Activated T-helper 2 cell treated with anti-CD3 and anti-CD28 coated beads, Interferon-gamma antibody, Interleukin-2, Interleukin-4, amounts not matched to agents 10 μg/mL and 5 μg/mL and 100 μg/mL, durations not matched to agents 14 hours and 24 hours and 36 hours (primary cell): Measurements from ENCODE around the gene ANOS1. TPM values are rescaled to one million over a fixed set of nuclear protein-coding genes. Genes with fewer than 3 reads are reported as not detected.

ENCODE experiments used
- DNase-seq: peaks from one replicate; pipeline ENCODE4 v3.0.0; 2021; ENCODE audit warnings: low spot score
- H3K27ac Mint-ChIP-seq: one replicate; pipeline ENCODE4 v1.8.0; 2021; ENCODE audit warnings: mixed read lengths
- H3K27me3 Mint-ChIP-seq: one replicate; pipeline ENCODE4 v1.8.0; 2021; ENCODE audit warnings: low read depth, mixed read lengths
- H3K36me3 Mint-ChIP-seq: one replicate; pipeline ENCODE4 v1.8.0; 2021; ENCODE audit warnings: low read depth, mixed read lengths
- H3K4me1 Mint-ChIP-seq: one replicate; pipeline ENCODE4 v1.8.0; 2021; ENCODE audit warnings: low read depth, mixed read lengths
- H3K4me3 Mint-ChIP-seq: one replicate; pipeline ENCODE4 v1.8.0; 2021; ENCODE audit warnings: low read depth, mild to moderate bottlenecking, moderate library complexity, mixed read lengths
- H3K9me3 Mint-ChIP-seq: one replicate; pipeline ENCODE4 v1.8.0; 2021; ENCODE audit warnings: mixed read lengths
- intact Hi-C: fragments of 100-400 bp; cut with micrococcal nuclease; formaldehyde crosslinking; loops from one replicate; pipeline ENCODE4 v1.15.1; 2023
- total RNA-seq: library from RNA; stranded (reverse); gene quantifications from 2 replicates; pipeline ENCODE4 v1.2.3, GENCODE V29; 2022

ANOS1 gene
- total RNA-seq, 1 donor from 2014 or later = not detected

DNA sequence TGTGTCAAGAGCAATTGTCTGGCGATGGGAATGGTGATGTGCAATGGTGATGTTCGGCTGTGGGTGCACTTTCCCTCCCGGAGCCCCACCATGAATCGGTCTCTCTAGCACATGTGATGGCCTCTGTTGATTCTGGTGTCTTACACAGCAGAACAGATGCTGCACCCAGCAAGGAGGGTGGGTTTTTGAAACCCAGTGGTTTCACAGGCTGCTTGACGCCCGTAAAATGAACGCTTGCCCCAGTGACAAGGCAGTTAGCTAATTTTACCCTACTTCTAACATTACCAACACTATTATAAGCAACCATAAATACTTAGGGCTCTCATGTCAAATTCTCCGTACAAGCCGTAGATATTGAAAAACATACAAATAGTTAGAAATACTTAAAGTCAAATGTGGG, 5.9 kb upstream of the ANOS1 start:
- DNase-seq = no peak
- Mint-ChIP-seq H3K36me3 (no peaks in the 10 kb centered on the region), H3K27ac (no peak overlapping the region), H3K9me3 (no peaks in the 10 kb centered on the region), H3K4me3 (no peak overlapping the region), H3K27me3 (peaks cover 7% of the 10 kb centered on the region), H3K4me1 (no peaks in the 10 kb centered on the region)
- intact Hi-C loops = no loop called here

DNA sequence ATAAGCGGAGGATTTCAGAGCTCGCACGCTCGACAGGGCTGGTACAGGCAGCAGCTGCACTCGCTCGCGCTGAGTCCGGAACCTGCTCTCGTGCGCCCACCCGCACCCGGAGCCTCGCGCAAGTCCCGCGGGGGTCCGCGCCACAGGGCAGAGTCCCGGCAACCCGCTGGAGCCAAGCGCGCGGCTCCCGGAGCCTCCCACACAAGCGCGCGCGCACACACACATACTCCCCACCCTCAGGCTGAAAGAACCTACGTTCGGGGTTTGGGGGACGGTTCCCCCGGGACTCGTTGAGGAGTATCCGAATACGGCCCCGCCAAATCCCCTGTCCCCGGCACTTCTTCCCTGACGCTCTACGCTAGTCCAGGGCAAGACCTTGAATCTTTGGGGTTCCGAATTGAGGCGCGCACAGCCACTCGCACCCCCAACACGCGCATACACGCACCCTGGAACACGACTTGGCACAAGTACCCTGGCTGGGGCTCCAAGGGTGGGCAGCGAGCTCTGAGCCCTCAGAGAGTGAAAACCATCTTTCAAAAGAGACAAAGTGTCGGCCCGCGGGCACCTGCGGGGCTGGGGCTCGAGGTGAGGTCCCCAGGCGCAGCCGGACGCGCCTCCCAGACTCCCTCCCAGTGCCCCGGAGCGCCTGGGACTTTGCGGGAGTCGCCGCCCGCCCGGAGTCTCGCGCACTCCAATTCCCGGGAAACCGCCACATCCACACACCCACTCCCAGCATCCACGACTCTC, 952 bp downstream of the ANOS1 start:
- no peak overlapping the region for H3K4me3 Mint-ChIP-seq
- intact Hi-C loops = no loop called here

DNA sequence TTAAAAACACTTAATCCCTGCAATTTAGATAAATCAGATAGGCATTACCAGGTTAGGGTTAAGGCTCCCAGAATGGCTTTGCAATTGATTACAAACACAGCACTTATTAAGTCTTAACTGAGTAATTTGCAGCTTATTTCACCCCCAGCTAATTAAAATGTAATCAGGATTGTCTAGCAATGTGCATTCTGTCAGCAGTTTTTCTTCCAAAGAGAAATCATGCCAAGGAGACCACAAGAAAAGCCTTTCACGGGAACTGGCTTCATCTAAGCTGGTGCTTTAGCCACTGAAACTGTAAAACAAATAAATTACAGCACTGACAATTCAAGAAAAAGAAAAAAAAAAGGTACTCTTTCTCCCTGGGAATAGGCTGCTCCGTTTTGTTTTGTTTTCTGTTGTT, 2.1 kb downstream of the ANOS1 start:
- peaks cover 30% of the 10 kb centered on the region for H3K27me3 Mint-ChIP-seq
- H3K4me1 Mint-ChIP-seq = no peaks in the 10 kb centered on the region
- no peak overlapping the region for H3K27ac Mint-ChIP-seq
- H3K36me3 Mint-ChIP-seq = no peaks in the 10 kb centered on the region
- no peak for DNase-seq
- intact Hi-C loops = no loop called here
- no peak overlapping the region for H3K4me3 Mint-ChIP-seq
- no peaks in the 10 kb centered on the region for H3K9me3 Mint-ChIP-seq

More for the DNA sequence above, 952 bp downstream of the ANOS1 start:
- no peak for DNase-seq
- no peaks in the 10 kb centered on the region for H3K36me3 Mint-ChIP-seq
- no peaks in the 10 kb centered on the region for H3K4me1 Mint-ChIP-seq
- H3K9me3 Mint-ChIP-seq = no peaks in the 10 kb centered on the region
- no peak overlapping the region for H3K27ac Mint-ChIP-seq
- H3K27me3 Mint-ChIP-seq = peaks cover 30% of the 10 kb centered on the region

DNA sequence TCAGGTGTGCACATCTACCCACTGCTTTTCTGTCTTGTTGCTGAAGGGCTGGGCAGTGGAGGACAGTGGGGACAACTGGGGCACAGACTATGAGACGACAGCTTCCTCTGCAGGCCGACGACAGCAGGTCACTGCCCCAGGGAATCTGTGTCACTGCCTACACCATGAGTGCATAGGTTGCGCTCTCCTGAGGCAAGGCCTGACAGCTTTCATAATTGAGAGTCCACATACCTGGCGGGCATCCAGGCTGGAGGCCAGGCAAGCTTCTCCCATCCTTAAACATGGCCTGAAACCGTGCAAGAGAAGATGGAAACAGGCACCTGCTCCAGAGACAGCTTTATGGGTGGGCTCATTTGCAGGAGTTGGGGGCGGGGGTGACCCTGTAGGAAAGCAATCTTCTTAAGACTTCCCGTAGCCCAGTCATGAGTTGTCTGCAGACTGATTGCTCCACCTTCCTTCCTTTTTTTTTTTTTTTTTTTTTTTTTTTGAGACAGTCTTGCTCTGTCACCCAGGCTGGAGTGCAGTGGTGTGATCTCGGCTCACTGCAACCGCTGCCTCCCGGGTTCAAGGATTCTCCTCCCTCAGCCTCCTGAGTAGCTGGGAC, 2.9 kb downstream of the ANOS1 start:
- Mint-ChIP-seq H3K4me3 (no peak overlapping the region), H3K36me3 (no peaks in the 10 kb centered on the region), H3K27me3 (peaks cover 30% of the 10 kb centered on the region), H3K4me1 (no peaks in the 10 kb centered on the region), H3K9me3 (no peaks in the 10 kb centered on the region), H3K27ac (no peak overlapping the region)
- intact Hi-C loops = no loop called here
- DNase-seq = no peak

DNA sequence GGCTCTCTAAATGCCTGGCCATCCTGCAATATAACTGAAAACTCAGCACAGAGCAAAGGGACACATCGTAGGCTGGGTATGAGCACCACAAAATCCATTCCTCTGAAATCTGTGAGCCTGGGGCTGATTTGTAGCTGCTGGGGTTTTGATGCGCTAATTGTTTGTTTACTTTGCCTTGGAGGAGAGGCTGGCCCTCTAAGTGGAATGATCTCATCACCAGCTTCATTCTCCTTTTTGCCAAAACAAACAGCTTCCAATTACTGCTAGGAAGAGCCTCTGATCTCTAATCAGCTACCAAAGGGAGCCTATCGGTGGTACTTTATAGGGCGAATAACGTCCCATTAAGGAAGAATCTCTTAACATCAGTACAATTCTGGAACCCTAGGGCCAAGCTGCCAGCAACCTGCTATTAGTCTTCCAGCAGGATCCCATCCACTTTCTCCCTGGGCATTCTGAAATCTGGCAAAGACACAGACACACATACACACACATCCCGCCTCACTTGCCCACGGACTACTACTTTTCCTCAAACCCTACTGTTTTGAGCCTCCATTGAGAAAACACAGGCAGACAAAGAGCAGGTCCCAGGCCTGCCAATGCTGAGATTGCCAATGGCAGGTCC, 5.8 kb downstream of the ANOS1 start:
- H3K4me3 Mint-ChIP-seq = no peak overlapping the region
- H3K27me3 Mint-ChIP-seq = peaks cover 20% of the 10 kb centered on the region
- no peaks in the 10 kb centered on the region for H3K36me3 Mint-ChIP-seq
- DNase-seq = no peak
- intact Hi-C loops = no loop called here
- H3K27ac Mint-ChIP-seq = no peak overlapping the region
- H3K9me3 Mint-ChIP-seq = no peaks in the 10 kb centered on the region
- H3K4me1 Mint-ChIP-seq = no peaks in the 10 kb centered on the region

DNA sequence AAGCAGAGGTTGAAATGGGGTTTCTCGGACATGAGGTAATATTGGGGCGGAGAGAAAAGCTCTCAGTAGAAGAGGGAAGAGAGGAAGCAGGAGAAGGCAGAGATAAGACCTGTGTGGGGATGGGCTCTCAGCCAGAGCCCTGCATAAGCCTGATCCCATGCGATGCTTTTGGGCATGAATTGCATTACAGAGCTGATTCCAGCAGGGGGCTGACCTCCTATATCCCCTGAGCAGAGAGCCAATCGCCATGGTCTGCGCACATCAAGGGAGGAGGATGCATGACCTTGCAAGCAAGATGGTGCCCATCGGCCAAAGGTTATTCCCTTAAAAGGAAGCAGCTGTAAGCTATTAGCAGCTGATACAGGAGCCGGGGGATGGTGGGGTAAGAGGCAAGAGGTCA, 7.6 kb downstream of the ANOS1 start:
- Mint-ChIP-seq H3K9me3 (no peaks in the 10 kb centered on the region), H3K36me3 (no peaks in the 10 kb centered on the region), H3K4me3 (no peak overlapping the region), H3K4me1 (no peaks in the 10 kb centered on the region), H3K27me3 (peaks cover 11% of the 10 kb centered on the region), H3K27ac (no peak overlapping the region)
- intact Hi-C loops = no loop called here
- no peak for DNase-seq

DNA sequence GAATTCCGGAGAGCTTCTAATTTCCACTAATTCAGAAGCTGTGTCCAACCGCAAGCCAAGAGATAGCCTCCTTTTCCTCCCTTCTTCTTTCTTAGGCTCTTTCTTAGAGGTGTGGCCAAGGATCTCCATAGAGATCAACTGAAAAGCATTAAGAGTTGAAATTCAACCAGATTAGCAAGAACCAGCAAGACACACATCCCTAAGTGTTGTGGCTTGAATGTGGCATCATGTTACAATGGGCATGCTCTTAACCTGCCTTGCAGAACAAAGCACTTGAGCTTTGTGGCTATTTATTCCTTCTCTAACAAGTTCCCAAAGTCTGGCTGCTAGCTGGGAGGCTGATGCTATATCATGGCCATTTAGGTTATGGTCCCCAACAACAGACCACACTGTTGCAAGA, 10.4 kb downstream of the ANOS1 start:
- no peak overlapping the region for H3K4me3 Mint-ChIP-seq

DNA sequence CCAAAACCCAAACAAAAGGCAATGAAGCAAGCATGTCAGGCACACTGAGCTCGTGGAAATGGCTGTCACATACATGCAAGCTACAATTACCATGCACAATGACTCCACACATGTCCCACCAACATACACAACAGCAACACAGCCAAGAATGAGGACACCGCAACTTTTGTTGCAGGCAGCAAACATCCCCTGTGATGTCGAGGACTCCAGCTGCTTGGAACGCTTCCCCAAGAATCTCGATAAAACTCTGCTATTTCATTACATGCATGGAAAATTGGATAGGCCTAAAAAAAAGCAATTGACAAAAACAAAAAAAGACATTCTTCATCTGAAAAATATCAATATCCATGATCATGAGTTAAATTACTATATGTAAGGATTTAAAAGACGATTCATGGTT, 11.8 kb downstream of the ANOS1 start:
- no peaks in the 10 kb centered on the region for H3K4me1 Mint-ChIP-seq
- H3K36me3 Mint-ChIP-seq = no peaks in the 10 kb centered on the region
- H3K27ac Mint-ChIP-seq = no peak overlapping the region
- H3K4me3 Mint-ChIP-seq = no peak overlapping the region
- DNase-seq = no peak
- no peaks in the 10 kb centered on the region for H3K27me3 Mint-ChIP-seq
- intact Hi-C loops = no loop called here
- H3K9me3 Mint-ChIP-seq = no peaks in the 10 kb centered on the region

More for the DNA sequence above, 10.4 kb downstream of the ANOS1 start:
- no peaks in the 10 kb centered on the region for H3K36me3 Mint-ChIP-seq
- H3K27ac Mint-ChIP-seq = no peak overlapping the region
- intact Hi-C loops = no loop called here
- peaks cover 3% of the 10 kb centered on the region for H3K27me3 Mint-ChIP-seq
- no peak for DNase-seq
- H3K9me3 Mint-ChIP-seq = no peaks in the 10 kb centered on the region
- no peaks in the 10 kb centered on the region for H3K4me1 Mint-ChIP-seq

DNA sequence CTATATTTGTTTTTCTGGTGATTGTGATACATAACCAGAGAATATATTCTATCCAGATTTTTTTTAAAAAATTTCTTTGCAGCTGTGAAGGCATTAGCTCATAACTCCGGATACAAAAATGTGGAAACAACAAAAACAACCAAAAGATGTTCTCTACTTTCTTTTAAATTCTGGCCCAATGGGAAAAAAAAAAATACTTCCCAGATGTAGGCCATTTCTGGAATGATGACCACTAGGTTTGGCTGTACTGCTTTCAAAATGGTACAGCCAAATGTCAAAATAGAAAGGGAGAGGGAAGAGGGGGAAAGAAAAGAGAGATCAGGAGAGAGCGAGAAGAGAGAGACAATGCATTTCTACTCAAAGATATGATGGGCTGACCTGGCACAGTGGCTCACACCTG, 14.6 kb downstream of the ANOS1 start:
- Mint-ChIP-seq H3K9me3 (no peaks in the 10 kb centered on the region), H3K27me3 (no peaks in the 10 kb centered on the region), H3K4me3 (no peak overlapping the region), H3K36me3 (no peaks in the 10 kb centered on the region), H3K4me1 (no peaks in the 10 kb centered on the region), H3K27ac (no peak overlapping the region)
- intact Hi-C loops = no loop called here
- no peak for DNase-seq

DNA sequence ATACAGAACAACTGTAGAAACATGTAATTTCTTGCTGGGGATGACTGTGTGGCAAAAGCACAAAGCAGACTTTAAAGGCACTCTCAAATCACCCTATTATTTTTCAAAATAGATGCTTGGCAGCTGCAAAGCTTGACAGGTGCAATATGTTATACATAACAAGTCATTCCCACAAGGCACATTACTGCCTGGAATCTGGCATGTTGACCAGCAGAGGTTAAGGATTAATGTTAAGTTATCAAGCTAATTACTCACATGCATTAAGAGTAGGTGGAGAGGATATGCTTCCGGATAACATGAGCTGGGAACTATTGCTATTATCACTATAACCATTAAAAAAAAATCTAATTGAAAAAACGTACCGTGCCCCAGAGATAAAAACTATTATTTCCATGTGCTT, 17.8 kb downstream of the ANOS1 start:
- Mint-ChIP-seq H3K4me1 (no peaks in the 10 kb centered on the region), H3K36me3 (no peaks in the 10 kb centered on the region), H3K27me3 (no peaks in the 10 kb centered on the region), H3K9me3 (no peaks in the 10 kb centered on the region), H3K27ac (no peak overlapping the region), H3K4me3 (no peak overlapping the region)
- intact Hi-C loops = no loop called here
- no peak for DNase-seq

DNA sequence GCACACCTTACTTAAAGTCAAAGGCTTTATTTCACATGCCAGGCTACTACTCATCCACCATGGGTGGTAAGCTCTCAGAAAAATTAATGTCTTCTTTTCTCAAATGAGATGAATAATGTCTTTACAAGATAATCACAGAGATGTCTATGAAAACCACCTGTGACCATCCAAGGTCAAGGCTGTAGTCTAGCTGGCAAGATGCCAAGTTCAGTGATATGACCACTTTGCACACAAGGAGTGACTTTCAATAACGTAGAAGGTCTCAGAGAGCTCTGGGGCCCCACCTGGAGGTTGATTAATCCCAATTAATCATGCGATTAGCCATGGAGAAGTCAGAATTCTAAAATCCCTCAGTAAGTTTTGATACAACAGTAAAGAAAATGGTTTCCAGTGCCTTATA, 20.5 kb downstream of the ANOS1 start:
- no peak overlapping the region for H3K4me3 Mint-ChIP-seq

DNA sequence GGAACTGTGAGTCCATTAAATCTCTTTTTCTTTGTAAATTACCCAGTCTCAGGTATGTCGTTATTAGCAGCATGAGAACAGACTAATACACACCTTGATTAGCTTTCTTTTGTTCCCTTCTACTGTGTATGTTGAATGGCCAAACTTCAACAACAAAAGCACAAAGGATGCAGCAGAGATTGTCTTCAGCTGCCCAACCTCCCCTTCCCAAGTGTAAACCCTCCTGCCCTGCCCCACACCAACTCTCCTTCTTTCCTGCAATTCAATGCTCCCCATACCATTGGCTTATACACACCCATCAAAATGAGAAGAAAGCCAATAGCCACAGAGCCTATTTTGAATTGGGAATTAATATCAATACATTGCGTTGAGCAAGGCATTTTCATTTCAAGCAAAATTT, 27.8 kb downstream of the ANOS1 start:
- H3K36me3 Mint-ChIP-seq = no peaks in the 10 kb centered on the region
- intact Hi-C loops = no loop called here
- DNase-seq = no peak
- H3K27ac Mint-ChIP-seq = no peak overlapping the region
- H3K4me3 Mint-ChIP-seq = no peak overlapping the region
- H3K4me1 Mint-ChIP-seq = no peaks in the 10 kb centered on the region
- H3K9me3 Mint-ChIP-seq = no peaks in the 10 kb centered on the region
- no peaks in the 10 kb centered on the region for H3K27me3 Mint-ChIP-seq

More for the DNA sequence above, 20.5 kb downstream of the ANOS1 start:
- Mint-ChIP-seq H3K27me3 (no peaks in the 10 kb centered on the region), H3K27ac (no peak overlapping the region), H3K36me3 (no peaks in the 10 kb centered on the region), H3K9me3 (no peaks in the 10 kb centered on the region), H3K4me1 (no peaks in the 10 kb centered on the region)
- intact Hi-C loops = no loop called here
- no peak for DNase-seq

DNA sequence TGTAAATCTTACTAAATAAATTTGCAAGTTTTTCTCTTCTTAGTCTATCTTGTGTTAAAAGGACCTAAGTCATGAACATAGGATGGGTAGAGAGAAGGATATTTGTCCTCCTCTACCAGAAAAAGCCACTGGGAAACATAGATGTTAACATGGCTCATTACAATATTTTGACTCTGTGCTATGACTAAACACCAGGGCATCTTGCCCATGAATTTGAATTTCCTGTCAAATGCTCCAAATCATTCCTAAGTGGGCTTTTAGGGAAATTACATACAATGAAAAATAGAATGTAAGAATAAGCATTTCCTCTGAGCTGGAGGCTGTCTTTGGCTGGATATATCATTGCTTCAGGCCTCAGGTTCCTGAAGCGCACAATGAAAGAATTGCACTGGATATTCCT, 39.1 kb downstream of the ANOS1 start:
- Mint-ChIP-seq H3K36me3 (no peaks in the 10 kb centered on the region), H3K4me1 (no peaks in the 10 kb centered on the region), H3K27me3 (no peaks in the 10 kb centered on the region), H3K9me3 (no peaks in the 10 kb centered on the region), H3K27ac (no peak overlapping the region), H3K4me3 (no peak overlapping the region)
- DNase-seq = no peak
- intact Hi-C loops = no loop called here
